ENCODE data around the gene NR6A1. TPM values are rescaled to one million over a fixed set of nuclear protein-coding genes. Genes with fewer than 3 reads are reported as not detected.

The NR6A1 gene
- total RNA-seq, 1 donor from 2014 or later = 302 TPM

GRCh38 chr9:124527781-124528180 lies 243.3 kb downstream of the NR6A1 start:
- Histone ChIP-seq H4K20me1 (ENCODE audit: low read depth) (peaks cover 20% of the 10 kb centered on the region), H3K4me3 (no peak overlapping the region), H3K27me3 (no peaks in the 10 kb centered on the region), H3K36me3 (no peaks in the 10 kb centered on the region), H3K4me1 (peaks cover 3% of the 10 kb centered on the region), H3K9me3 (ENCODE audit: low read depth) (no peaks in the 10 kb centered on the region), H3F3A (ENCODE audit: low read depth) (no peaks in the 10 kb centered on the region), H3K9ac (no peak overlapping the region), H3K79me2 (ENCODE audit: low read depth) (no peaks in the 10 kb centered on the region), H3K27ac (no peak overlapping the region), H3K4me2 (no peak overlapping the region), H2AFZ (replicated peaks) (no peak overlapping the region)
- H3K27ac Mint-ChIP-seq = no peak overlapping the region
- H3K4me1 Mint-ChIP-seq = no peaks in the 10 kb centered on the region
- DNase-seq (ENCODE audit: low spot score) = no peak
- TF ChIP-seq EZH2 (IDR thresholded peaks at IDR 0.05) = no peak
- no peak for TF ChIP-seq EZH2phosphoT487 (IDR thresholded peaks at IDR 0.05)
- TF ChIP-seq CTCF (IDR thresholded peaks at IDR 0.05) = no peak
- peaks cover 4% of the 10 kb centered on the region for H3K27me3 Mint-ChIP-seq (ENCODE audit: insufficient read depth, low read depth)
- H3K9me3 Mint-ChIP-seq = no peaks in the 10 kb centered on the region
- H3K4me3 Mint-ChIP-seq = no peak overlapping the region
- H3K36me3 Mint-ChIP-seq = peaks cover 17% of the 10 kb centered on the region

GRCh38 chr9:124526174-124526573 lies 244.9 kb downstream of the NR6A1 start:
- peaks cover 5% of the 10 kb centered on the region for H3K4me1 ChIP-seq
- no peak overlapping the region for H2AFZ ChIP-seq (replicated peaks)
- H3F3A ChIP-seq (ENCODE audit: low read depth) = no peaks in the 10 kb centered on the region
- H4K20me1 ChIP-seq (ENCODE audit: low read depth) = peaks cover 12% of the 10 kb centered on the region
- no peak overlapping the region for H3K4me2 ChIP-seq
- H3K79me2 ChIP-seq (ENCODE audit: low read depth) = no peaks in the 10 kb centered on the region
- no peak overlapping the region for H3K4me3 Mint-ChIP-seq
- H3K4me1 Mint-ChIP-seq = no peaks in the 10 kb centered on the region
- no peaks in the 10 kb centered on the region for H3K9me3 Mint-ChIP-seq
- H3K27me3 ChIP-seq = no peaks in the 10 kb centered on the region
- DNase-seq (ENCODE audit: low spot score) = no peak
- no peak for TF ChIP-seq CTCF (IDR thresholded peaks at IDR 0.05)
- no peak for TF ChIP-seq EZH2 (IDR thresholded peaks at IDR 0.05)
- TF ChIP-seq EZH2phosphoT487 (IDR thresholded peaks at IDR 0.05) = no peak
- no peaks in the 10 kb centered on the region for H3K9me3 ChIP-seq (ENCODE audit: low read depth)
- H3K9ac ChIP-seq = no peak overlapping the region
- no peaks in the 10 kb centered on the region for H3K27me3 Mint-ChIP-seq (ENCODE audit: insufficient read depth, low read depth)
- peaks cover 18% of the 10 kb centered on the region for H3K36me3 Mint-ChIP-seq
- no peak overlapping the region for H3K27ac ChIP-seq
- no peak overlapping the region for H3K4me3 ChIP-seq
- no peaks in the 10 kb centered on the region for H3K36me3 ChIP-seq
- H3K27ac Mint-ChIP-seq = peak overlapping the region; percentile 29

GRCh38 chr9:124522121-124523098 lies 248.7 kb downstream of the NR6A1 start:
- Mint-ChIP-seq H3K4me3 (no peak overlapping the region), H3K4me1 (peaks cover 9% of the 10 kb centered on the region), H3K27ac (no peak overlapping the region), H3K9me3 (no peaks in the 10 kb centered on the region), H3K27me3 (ENCODE audit: insufficient read depth, low read depth) (no peaks in the 10 kb centered on the region), H3K36me3 (peaks cover 34% of the 10 kb centered on the region)
- H3K4me2 ChIP-seq = no peak overlapping the region
- H3K36me3 ChIP-seq = no peaks in the 10 kb centered on the region
- no peaks in the 10 kb centered on the region for H4K20me1 ChIP-seq (ENCODE audit: low read depth)
- peak overlapping the region; percentile 51 for H3K27ac ChIP-seq
- peak; percentile 66 for DNase-seq (ENCODE audit: low spot score)
- H3K4me3 ChIP-seq = no peak overlapping the region
- no peaks in the 10 kb centered on the region for H3K9me3 ChIP-seq (ENCODE audit: low read depth)
- H2AFZ ChIP-seq (replicated peaks) = no peak overlapping the region
- no peaks in the 10 kb centered on the region for H3K27me3 ChIP-seq
- no peaks in the 10 kb centered on the region for H3K79me2 ChIP-seq (ENCODE audit: low read depth)
- H3K9ac ChIP-seq = no peak overlapping the region
- H3K4me1 ChIP-seq = peaks cover 15% of the 10 kb centered on the region
- TF ChIP-seq EZH2phosphoT487 (IDR thresholded peaks at IDR 0.05) (no peak), CTCF (IDR thresholded peaks at IDR 0.05) (peak; percentile 36)
- H3F3A ChIP-seq (ENCODE audit: low read depth) = peaks cover 11% of the 10 kb centered on the region

Measured in neural progenitor cell (in vitro differentiated cells).